Fibroblast of lung (primary cell): ENCODE measurements around the gene FGR. TPM values are rescaled to one million over a fixed set of nuclear protein-coding genes. Genes with fewer than 3 reads are reported as not detected.

Source experiments
- DNase-seq, 2 donors: peaks; one replicate each; pipeline versions ENCODE4 v3.0.0 to v3.0.0-alpha.2; 2010; ENCODE audit warnings: low read depth in 2 of 2
- H2AFZ ChIP-seq: 2 replicates; pipeline ENCODE4 v1.5.1; 2012; ENCODE audit warnings: low read length, control low read depth, inconsistent platforms
- H3K27ac ChIP-seq: 2 replicates; pipeline ENCODE4 v1.5.1; 2011; ENCODE audit warnings: low read length, control low read depth; ENCODE audit not compliant: insufficient read depth
- H3K27me3 ChIP-seq: 2 replicates; pipeline ENCODE4 v1.5.1; 2011; ENCODE audit warnings: mild to moderate bottlenecking, low read length; ENCODE audit not compliant: control insufficient read depth, insufficient read depth
- H3K36me3 ChIP-seq: 2 replicates; pipeline ENCODE4 v1.5.1; 2011; ENCODE audit warnings: low read length; ENCODE audit not compliant: control insufficient read depth, insufficient read depth
- H3K4me1 ChIP-seq: 2 replicates; pipeline ENCODE4 v1.5.1; 2011; ENCODE audit warnings: low read length; ENCODE audit not compliant: control insufficient read depth, insufficient read depth; ENCODE audit errors: extremely low read depth
- H3K4me2 ChIP-seq: 2 replicates; pipeline ENCODE4 v1.5.1; 2011; ENCODE audit warnings: low read length, control low read depth; ENCODE audit not compliant: insufficient read depth; ENCODE audit errors: extremely low read depth
- H3K4me3 ChIP-seq, 4 experiments: fragments of 200-600 bp in 1 of 4; sonication (generic) in 1 of 4; replicated peaks in 1 of 4; 2 replicates each; pipeline ENCODE4 v1.5.1; 2011 to 2016; ENCODE audit warnings: low read length in 4 of 4, low read depth in 3 of 4, mild to moderate bottlenecking in 3 of 4, control low read depth in 2 of 4, inconsistent platforms in 1 of 4, mixed read lengths in 1 of 4; ENCODE audit not compliant: insufficient read depth in 1 of 4; ENCODE audit errors: control extremely low read depth in 1 of 4
- H3K79me2 ChIP-seq: 2 replicates; pipeline ENCODE4 v1.5.1; 2012; ENCODE audit warnings: mild to moderate bottlenecking, low read length, inconsistent platforms; ENCODE audit not compliant: control insufficient read depth, insufficient read depth
- H3K9ac ChIP-seq: 2 replicates; pipeline ENCODE4 v1.5.1; 2011; ENCODE audit warnings: mild to moderate bottlenecking, low read length, control low read depth; ENCODE audit not compliant: insufficient read depth
- H3K9me3 ChIP-seq: 2 replicates; pipeline ENCODE4 v1.5.1; 2012; ENCODE audit warnings: low read depth, low read length; ENCODE audit not compliant: control insufficient read depth, insufficient read depth
- H4K20me1 ChIP-seq: 2 replicates; pipeline ENCODE4 v1.5.1; 2011; ENCODE audit warnings: low read length; ENCODE audit not compliant: control insufficient read depth, insufficient read depth; ENCODE audit errors: extremely low read depth
- EZH2 ChIP-seq: IDR thresholded peaks from 2 replicates; pipeline ENCODE4 v1.5.1; 2012; ENCODE audit warnings: low read length, control low read depth, mild to moderate bottlenecking; ENCODE audit errors: missing control alignments
- polyA plus RNA-seq, 2 donors: library from polyadenylated mRNA; depleted of rRNA in 1 of 2; stranded (reverse) in 1 of 2; unstranded in 1 of 2; fragments of >200 nt; gene quantifications; 2 replicates each; pipeline ENCODE4 v1.2.1, GENCODE V29; 2011 to 2012; ENCODE audit warnings: missing spikeins in 1 of 2
- total RNA-seq: library from RNA; depleted of rRNA; stranded (reverse); fragments of >200 nt; gene quantifications from 2 replicates; pipeline ENCODE4 v1.2.1, GENCODE V29; 2014
- TF ChIP-seq, protein P1 (sequence below), 2 donors: IDR thresholded peaks in 1 of 2; conservative IDR thresholded peaks in 1 of 2; 1 replicate in 1 of 2; 2 replicates in 1 of 2; pipeline ENCODE4 v1.5.1; 2011 to 2012; ENCODE audit warnings: low read length in 2 of 2, control low read depth in 1 of 2, inconsistent platforms in 1 of 2, low read depth in 1 of 2, mild to moderate bottlenecking in 1 of 2

The FGR gene
- total and polyA plus RNA-seq, 2 donors (not counting 1 experiment from before 2014, with no cell fraction given) = not detected

DNA sequence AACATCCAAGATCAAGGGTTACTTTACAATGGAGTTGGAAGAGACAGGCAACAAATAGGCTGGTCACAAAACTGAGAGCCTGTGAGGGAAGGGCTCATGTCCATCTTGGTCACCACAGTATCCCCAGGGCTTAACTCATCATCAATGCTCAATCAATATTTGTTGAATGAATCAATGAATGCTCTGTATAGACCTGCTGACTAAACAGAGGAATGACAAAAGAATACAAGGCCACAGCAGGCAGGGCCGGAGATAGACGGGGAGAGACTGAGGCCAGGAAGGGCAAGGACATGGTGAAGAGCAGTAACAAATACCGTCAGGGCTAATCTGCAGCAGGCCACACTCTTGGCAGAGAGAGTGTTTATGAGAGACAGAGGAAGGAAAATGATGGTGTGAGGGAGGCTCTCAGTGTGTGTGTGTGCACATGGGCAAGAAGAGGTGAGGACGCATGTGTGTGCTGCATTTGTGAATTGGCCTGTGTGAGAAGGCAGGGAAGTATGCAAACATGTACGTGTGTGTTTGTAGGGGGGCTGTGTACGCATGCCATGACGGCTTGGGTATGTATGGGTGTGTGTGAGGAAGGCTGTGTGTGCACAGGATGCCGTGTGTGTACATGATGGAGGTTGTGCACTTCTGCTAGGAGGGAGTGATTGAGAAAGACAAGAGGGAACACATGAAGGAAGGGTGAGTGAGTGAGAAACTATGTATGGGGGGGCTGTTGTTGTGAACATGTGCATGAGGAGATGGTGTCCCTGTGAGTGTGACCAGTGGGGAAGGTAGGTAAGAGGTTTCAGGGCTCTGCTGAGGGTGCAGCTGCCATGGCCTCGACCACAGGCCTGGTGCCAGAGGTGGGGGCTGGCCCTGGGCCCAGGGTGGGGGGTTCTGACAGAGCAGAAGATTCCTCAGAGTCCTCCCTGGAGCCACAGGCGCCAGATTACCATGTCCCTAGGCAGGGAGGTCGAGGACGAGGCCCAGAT, 46.4 kb downstream of the FGR start:
- TF ChIP-seq EZH2 = no peak
- TF ChIP-seq, protein P1, sequence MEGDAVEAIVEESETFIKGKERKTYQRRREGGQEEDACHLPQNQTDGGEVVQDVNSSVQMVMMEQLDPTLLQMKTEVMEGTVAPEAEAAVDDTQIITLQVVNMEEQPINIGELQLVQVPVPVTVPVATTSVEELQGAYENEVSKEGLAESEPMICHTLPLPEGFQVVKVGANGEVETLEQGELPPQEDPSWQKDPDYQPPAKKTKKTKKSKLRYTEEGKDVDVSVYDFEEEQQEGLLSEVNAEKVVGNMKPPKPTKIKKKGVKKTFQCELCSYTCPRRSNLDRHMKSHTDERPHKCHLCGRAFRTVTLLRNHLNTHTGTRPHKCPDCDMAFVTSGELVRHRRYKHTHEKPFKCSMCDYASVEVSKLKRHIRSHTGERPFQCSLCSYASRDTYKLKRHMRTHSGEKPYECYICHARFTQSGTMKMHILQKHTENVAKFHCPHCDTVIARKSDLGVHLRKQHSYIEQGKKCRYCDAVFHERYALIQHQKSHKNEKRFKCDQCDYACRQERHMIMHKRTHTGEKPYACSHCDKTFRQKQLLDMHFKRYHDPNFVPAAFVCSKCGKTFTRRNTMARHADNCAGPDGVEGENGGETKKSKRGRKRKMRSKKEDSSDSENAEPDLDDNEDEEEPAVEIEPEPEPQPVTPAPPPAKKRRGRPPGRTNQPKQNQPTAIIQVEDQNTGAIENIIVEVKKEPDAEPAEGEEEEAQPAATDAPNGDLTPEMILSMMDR (conservative IDR thresholded peaks at IDR 0.05 in 1 of 2, IDR thresholded peaks at IDR 0.05 in 1 of 2; ENCODE audit: low read depth in 1 of 2, low read length in 2 of 2) = no peak
- Histone ChIP-seq H3K79me2 (peaks cover 56% of the 10 kb centered on the region), H3K4me1 (peaks cover 40% of the 10 kb centered on the region), H3K9ac (no peak overlapping the region), H3K4me2 (no peak overlapping the region), H3K27me3 (no peaks in the 10 kb centered on the region), H2AFZ (no peak overlapping the region), H3K4me3 (no peak overlapping the region), H4K20me1 (no peaks in the 10 kb centered on the region), H3K9me3 (no peaks in the 10 kb centered on the region), H3K36me3 (peaks cover 6% of the 10 kb centered on the region), H3K27ac (no peak overlapping the region)
- DNase-seq = no peak

DNA sequence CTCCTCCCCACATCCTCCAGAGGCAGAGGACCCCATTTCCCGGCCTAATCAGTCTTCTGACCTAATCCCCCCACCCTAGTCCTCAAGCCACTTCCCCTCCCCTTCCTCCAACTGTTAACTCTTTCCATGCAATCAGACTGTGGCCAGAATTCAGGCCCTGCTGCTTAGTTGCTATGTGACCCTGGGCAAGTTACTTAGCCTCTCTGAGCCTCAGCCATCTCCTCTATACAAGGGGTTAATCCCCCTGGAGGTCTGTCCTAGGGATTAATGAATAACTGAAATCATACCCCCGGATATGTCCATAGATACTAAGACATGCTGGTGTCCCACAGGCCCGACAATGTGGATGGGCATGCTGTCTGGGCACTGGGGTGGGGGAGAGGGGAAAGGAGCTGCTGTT, 49.3 kb downstream of the FGR start:
- Histone ChIP-seq H3K4me2 (no peak overlapping the region), H3K4me1 (peaks cover 29% of the 10 kb centered on the region), H3K4me3 (no peak overlapping the region), H2AFZ (no peak overlapping the region), H3K27me3 (no peaks in the 10 kb centered on the region), H4K20me1 (no peaks in the 10 kb centered on the region), H3K79me2 (peaks cover 42% of the 10 kb centered on the region), H3K9ac (no peak overlapping the region), H3K36me3 (peaks cover 2% of the 10 kb centered on the region), H3K27ac (no peak overlapping the region), H3K9me3 (no peaks in the 10 kb centered on the region)
- no peak for DNase-seq
- TF ChIP-seq, protein P1 (conservative IDR thresholded peaks at IDR 0.05 in 1 of 2, IDR thresholded peaks at IDR 0.05 in 1 of 2; ENCODE audit: low read depth in 1 of 2, low read length in 2 of 2) = no peak

DNA sequence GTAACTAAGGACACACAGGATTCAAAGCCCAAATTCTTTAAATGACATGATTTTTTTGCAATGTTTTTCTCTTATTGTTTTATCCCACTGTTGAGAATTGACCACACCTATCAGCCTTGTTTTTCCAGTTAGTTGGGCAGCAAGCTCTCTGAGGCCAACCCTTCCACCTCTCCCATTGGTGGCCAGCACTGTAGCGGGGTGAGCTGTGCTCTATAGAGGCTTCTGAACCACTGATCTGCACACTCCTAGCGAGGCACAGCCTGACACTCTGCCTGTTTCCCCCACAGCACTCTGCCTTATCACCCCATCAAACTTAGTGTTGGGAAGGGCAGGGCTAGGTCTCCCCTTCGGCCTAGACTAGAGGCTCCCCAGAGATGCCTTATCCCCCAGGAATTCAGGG, 50.5 kb downstream of the FGR start:
- no peak overlapping the region for H2AFZ ChIP-seq
- H3K79me2 ChIP-seq = peaks cover 52% of the 10 kb centered on the region
- no peak for DNase-seq
- TF ChIP-seq EZH2 = no peak
- TF ChIP-seq, protein P1 (conservative IDR thresholded peaks at IDR 0.05 in 1 of 2, IDR thresholded peaks at IDR 0.05 in 1 of 2; ENCODE audit: low read depth in 1 of 2, low read length in 2 of 2) = no peak
- H3K4me1 ChIP-seq = peaks cover 17% of the 10 kb centered on the region
- H3K9ac ChIP-seq = no peak overlapping the region
- no peak overlapping the region for H3K4me3 ChIP-seq
- no peaks in the 10 kb centered on the region for H4K20me1 ChIP-seq
- peaks cover 2% of the 10 kb centered on the region for H3K36me3 ChIP-seq
- no peak overlapping the region for H3K4me2 ChIP-seq
- no peaks in the 10 kb centered on the region for H3K9me3 ChIP-seq
- no peaks in the 10 kb centered on the region for H3K27me3 ChIP-seq
- H3K27ac ChIP-seq = no peak overlapping the region
